CD4-positive, alpha-beta T cell treated with Interleukin-12 subunit alpha and Interleukin-12 subunit beta, for 1 hour (primary cell): Measurements from ENCODE around the gene KRTAP13-1.
A peak's percentile ranks its signal among the peaks of the same experiment; 100 is the strongest.

Experiments
- DNase-seq: peaks from one replicate; pipeline ENCODE4 v3.0.0-alpha.2; 2020

KRTAP13-1 gene, protein sequence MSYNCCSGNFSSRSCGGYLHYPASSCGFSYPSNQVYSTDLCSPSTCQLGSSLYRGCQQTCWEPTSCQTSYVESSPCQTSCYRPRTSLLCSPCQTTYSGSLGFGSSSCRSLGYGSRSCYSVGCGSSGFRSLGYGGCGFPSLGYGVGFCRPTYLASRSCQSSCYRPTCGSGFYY

DNA sequence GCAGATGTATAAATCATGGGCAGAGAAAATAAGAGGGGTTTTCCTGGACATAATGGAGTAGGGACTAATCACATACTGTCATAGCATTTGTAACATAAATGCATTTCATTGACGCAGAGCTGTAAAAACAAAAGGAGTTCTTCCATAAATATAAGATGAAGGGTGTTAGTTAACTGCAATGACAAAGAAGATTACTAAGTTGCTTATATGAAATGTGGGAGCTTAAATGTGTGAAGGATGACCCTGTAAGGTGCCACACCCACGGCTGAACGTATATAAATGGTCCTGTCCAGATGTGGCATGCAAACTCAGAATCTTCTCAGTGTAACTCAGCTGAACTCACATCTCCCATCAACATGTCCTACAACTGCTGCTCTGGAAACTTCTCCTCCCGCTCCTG, at the start of gene KRTAP13-1:
Gene KRTAP13-1, plus strand, starts transcription at position 301 of the 400 bp plus-strand sequence. Its CDS starts 56 bp downstream, at position 357.
- no peak for DNase-seq

DNA sequence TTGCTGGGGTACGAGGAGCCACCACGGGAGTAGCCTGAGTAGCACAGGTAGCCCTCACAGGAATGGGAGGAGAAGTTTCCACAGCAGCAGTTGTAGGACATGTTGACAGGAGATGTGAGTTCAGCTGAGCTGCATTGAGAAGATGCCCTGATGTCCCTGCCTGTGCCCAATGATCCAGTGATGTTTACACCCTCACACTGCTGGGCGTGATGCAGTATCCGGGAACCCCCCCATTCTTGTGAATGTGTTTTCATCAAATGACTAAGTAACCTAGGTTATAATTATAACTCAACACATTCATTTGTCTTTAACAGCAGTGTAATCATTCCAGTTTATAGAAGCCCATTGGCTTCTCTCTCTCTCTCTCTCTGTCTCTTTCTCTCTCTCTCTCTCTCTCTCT, 47.3 kb upstream of the KRTAP13-1 start, which contains the start of gene KRTAP23-1:
Gene KRTAP23-1, minus strand, starts transcription at position 101 of the 400 bp plus-strand sequence. Its CDS starts 0 bp downstream, at position 101.
- no peak for DNase-seq

DNA sequence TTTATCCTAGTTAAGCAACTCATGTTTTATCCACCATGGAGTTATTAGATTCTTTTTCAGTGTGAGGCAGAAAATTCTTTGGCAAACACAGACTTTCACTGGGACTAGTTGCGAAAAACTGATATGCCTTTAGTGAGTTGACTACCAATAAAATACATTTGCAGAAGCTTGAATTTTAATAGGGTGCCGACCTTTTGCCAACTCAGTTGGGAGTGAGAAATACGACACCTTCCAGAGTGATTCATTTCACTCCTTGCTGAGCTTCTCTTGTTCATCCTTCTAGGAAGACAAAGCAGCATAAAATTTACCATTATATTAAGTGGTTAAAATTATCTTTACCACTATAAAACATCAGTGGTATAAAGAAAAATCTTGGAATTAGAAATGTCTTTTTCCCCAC, 46.3 kb upstream of the KRTAP13-1 start:
- DNase-seq = no peak

DNA sequence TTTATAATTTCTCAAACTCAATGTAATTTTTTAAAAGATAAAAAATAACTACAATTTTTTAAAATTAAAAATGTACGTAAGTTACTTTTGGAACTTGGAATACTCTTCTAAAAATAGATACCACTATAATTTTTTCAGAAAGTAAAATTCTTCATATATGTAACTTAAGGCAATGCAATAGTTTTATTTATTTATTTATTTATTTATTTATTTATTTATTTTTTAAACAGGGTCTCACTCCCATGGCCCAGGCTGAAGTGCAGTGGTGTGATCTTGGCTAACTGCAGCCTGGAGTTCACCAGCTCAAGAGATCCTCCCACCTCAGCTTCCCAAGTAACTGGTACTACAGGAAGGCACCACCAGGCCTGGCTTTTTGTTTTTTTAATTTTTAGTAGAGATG, 44.3 kb upstream of the KRTAP13-1 start:
- no peak for DNase-seq

DNA sequence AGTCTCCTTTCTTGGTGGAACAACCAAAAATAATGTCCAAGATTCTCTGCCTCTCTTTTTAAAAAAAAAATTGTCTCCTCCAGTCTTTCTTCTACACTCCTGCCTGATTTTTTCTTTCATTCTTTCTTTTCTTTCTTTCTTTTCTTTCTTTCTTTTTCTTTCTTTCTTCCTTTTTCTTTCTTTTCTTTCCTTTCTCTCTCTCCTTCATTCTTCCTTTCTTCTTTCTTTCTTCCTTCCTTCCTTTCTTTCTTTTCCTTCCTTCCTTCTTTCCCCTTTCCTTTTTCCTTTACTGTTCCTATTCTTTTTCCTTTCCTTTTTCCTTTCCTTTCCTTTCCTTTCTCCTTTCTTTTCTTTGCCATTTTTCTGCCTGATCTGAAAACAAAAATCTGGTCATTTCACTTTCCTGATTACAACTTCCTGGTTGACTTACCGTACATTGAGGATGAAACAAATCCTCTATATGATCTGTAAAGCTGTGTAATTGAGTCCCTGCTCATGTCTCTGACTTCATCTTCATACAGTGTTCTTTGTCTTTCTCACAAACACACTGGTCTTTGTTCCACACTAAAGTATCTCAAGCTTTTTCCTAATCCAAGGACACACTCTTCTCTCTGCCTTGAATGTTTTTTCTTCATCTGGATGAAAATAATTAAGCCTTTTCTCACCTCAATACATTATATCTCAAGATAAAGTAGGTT, 41.4 kb upstream of the KRTAP13-1 start:
- no peak for DNase-seq

DNA sequence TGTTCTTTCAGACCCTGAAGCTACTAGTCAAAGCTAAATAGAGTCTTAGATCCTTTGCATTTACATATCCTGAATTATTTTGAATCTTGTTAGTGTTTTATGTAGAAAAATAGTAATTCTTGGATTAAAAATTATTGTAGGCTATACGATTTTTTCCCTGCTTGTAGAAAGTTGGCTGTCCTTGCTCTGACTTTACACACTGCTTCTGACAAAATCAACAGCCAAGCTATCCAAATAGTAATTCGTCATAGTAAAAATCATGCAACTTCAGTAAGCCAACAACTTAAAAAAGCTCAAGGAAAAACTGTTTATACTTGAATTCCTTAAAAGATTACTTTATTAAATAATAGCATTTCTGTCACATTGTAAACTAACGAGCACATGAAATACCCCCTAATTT, 39.9 kb upstream of the KRTAP13-1 start:
- no peak for DNase-seq

DNA sequence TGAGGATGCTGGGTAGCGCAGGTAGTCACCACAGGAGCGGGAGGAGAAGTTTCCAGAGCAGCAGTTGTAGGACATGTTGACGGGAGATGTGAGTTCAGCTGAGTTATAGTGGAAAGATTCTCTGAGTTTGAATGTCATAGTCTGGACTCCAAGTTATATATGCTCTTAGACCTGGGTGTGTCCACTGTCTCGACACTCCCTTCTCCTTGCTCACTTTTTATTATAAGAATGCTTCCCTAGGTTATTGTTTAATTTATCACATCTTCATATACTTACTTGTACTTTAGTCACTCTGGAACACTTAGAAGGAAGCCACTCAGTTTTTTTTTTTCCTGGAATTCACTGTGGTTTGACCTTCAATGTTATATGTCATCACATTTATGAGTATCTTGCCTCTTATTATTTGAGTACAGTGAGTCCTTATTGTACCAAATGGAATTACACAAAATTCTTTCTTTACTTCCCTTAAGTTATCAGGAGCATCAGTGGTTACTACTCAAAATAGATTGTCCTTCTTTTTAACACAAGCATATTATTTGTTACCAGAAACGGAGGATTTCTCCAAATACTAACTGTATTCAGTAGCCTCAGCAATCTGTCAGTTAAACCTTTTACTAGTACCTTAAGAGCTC, 23.6 kb upstream of the KRTAP13-1 start, which contains the start of gene KRTAP13-2:
Gene KRTAP13-2, minus strand, starts transcription at position 133 of the 632 bp plus-strand sequence. Its CDS starts 58 bp downstream, at position 75.
- DNase-seq = no peak

DNA sequence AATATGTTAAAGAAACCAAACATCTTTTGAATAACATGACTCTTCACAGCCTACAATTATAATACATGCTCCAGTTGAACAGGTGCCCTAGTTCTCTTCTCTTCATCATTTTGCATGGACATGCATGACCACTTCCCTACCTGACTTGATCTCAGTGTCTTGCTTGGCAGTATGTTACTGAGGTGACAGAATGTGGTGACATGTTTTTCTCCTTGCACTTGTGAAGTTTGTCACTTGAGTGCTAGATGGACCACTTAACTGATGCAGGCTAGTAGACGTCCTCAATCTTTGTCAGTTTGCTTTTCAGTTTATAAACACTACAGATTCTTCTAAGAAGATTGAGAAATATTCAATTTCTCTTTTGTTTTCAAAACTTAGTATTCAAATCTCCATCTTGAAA, 13.6 kb upstream of the KRTAP13-1 start:
- DNase-seq = no peak

DNA sequence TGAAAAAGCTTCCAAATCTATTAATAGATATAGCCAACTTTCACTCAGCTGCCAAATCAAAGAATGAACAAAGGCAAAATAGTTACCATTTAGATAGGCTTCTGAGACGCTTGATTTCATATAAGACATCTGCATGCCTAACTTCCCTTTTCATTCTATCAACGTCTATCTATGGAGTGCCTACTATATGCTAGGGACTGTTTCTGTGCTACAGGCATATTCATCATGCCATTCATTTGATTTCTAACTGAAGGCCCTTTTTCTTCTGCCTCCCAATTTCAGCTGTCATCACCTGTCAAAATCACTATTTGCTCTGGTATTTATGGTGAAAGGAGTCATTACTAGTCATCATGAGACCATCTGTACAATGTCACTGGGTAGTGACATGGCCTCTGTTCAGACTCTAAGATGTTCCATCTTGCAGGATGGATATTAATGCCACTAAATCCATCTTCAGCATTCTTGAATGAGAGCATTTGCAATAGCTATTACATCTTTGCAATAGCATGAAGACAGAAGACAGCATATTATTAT, 4.3 kb upstream of the KRTAP13-1 start:
- no peak for DNase-seq

DNA sequence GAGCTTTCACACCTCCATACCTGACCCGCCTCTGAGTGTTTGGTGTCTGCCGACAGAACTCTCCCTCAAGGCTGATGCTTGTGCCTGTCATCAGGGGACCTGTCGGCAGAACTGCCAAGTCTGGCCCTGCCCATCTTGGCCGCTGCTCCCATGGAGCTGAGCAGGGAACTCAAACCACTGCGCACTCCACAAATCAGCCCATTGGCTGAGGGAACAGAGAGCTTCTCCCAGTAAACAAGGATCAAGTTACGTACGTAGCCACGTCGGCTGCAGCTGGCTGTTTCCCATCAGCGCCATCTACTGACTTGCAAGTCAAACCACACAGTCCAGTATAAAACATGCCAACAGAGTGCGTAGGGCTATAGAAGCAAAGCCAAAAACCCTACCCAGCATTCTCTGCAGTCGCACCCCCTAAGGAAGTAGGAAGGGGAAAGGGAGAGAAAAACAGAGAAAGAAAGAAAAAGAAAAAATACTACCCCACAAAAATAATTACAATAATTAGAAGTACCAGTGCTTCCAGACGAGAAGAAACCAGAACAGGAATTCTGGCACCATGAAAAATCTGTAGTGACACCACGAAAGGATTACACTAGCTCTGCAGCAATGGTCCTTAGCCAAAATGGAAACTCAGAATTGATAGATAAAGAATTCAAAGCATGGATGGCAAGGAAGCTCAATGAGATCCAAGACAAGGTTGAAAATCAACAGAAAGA, 13.1 kb downstream of the KRTAP13-1 start:
- no peak for DNase-seq

DNA sequence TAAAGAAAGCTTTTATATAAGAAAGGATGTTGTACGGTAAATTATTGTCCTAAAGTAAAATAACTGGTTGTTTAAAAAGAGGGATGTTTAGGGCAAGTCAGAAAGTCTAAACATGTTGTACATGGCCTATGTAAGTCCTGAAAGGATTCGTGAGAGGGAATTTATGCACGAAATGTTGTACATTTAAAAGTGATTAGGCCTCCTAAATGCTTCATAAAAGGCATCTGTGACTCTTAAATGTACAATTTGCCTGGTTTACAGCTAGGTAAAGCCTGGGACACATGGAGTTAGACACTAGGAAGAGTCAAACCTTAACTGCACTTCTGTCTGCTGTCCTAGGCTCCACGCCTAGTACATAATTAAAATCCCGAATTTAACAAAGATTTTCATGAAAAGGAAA, 20.2 kb downstream of the KRTAP13-1 start:
- no peak for DNase-seq

DNA sequence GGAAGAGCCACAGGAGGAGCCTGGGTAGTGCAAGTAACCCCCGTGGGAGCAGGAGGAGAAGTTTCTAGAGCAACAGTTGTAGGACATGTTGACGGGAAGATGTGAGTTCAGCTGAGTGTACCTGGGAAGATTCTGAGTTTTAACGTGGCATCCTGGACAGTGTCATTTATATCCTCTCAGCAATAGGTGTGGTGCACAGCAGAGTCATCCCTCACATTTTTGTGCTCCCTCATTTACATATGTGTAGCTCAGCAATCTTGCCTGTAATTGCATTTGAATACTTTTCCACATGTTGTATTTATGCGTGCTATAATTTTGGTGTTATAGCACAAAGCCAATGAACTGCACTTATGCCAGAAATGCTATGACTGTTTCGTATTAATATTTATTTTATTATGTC, 30.0 kb downstream of the KRTAP13-1 start, which contains the start of gene KRTAP13-3:
Gene KRTAP13-3, minus strand, starts transcription at position 101 of the 400 bp plus-strand sequence. Its CDS starts 14 bp downstream, at position 87.
- DNase-seq = no peak

DNA sequence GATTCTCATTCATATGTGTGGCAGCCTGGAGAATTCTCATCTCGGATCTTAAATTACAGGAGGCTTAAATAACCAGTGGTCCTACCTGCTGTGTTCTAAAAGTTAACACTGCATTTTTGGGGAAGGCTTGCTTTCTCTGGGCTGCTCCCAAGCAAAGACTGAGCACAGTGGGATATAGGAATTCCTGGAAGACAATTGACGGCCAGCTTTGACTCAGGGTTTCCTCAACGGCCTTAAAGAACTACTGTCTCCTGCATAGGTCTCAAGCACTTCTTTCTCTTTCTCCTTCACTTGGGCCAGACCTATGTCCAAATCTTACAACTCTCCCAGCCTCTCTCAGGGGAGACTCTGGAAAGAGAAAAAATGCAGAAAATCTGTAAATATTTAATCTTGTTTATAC, 30.9 kb downstream of the KRTAP13-1 start:
- DNase-seq = no peak

DNA sequence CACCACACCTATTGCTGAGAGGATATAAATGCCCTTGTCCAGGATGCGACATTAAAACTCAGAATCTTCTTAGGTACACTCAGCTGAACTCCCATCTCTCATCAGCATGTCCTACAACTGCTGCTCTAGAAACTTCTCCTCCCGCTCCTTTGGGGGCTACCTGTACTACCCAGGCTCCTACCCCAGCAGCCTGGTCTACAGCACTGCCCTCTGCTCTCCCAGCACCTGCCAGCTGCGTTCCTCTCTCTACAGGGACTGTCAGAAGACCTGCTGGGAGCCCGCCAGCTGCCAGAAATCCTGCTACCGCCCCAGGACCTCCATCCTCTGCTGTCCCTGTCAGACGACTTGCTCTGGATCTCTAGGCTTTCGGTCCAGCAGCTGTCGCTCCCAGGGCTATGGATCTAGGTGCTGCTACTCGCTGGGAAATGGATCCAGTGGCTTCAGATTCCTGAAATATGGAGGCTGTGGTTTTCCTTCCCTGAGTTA, 34.4 kb downstream of the KRTAP13-1 start, which contains the start of gene KRTAP13-4:
Gene KRTAP13-4, plus strand, starts transcription at position 51 of the 486 bp plus-strand sequence. Its CDS starts 56 bp downstream, at position 107.
- no peak for DNase-seq

DNA sequence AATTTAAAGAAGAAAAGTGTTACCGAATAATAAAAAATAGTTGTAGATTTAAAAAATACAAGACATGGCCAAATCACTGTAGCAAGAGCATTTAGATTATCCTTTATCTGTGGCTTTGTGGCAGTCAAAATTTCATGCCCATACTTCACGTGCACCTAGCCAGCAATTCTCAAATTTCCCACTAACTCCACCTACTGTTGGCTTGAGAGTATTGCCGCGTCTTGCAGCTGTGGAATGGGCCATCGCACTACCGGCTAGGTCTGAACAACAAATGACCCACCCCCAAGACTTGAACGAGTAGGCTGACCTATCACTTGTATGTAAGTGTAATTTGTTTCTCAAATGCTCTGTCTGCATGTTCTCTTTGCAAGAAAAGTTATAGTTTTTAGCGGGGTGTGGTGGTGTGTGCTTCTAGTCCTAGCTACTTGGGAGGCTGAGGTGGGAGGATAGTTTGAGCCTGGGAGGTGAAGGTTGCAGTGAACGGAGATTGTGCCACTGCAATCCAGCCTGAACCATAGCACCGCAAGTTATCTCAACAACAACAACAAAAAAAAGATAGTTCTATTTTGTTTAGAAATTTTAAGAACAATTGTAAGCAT, 38.3 kb downstream of the KRTAP13-1 start:
- peak; percentile 2 for DNase-seq

DNA sequence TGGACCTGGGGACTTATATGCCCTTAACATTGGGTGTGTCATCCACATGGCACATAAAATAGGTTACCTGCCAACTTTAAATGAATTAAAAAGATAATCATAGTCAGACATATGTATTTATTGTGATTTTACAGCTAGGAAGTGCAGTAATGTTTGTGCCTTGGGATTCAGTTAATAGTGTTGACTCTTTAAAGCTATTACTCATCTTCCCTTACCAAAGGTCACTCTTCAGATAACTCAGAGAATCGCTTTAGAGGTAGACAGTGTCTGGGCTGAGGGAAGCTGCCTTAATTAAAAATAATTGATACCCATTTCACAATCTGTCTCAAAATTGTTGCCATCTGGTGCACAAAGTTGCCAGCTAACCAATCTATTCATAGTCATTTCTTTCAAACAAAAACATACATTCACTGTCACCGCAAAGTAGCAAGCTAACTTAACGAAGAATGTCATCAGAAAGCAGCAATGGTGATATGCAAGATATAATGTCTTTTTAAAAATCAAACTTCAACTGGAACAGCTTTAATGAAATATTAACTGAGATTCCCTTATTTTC, 41.3 kb downstream of the KRTAP13-1 start:
- no peak for DNase-seq

DNA sequence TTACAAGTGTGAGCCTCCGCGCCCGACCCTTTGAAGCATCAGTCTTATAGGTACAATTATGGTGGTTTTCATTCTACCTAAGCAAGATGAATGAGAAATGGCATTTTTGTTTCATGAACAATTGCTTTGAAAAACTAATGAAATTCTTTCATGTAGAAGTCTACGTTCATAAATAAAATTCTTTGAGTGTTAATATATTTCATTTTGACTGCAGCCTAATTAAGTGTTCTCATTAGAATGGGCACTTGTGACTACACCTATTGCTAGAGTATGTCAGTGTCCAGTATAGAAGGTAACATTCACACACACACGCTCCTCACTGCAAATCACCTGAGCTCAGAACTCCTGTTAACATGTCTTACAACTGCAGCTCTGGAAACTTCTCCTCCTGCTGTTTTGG, 44.1 kb downstream of the KRTAP13-1 start, which contains the start of gene KRTAP15-1:
Gene KRTAP15-1, plus strand, starts transcription at position 301 of the 400 bp plus-strand sequence. Its CDS starts 53 bp downstream, at position 354.
- no peak for DNase-seq

DNA sequence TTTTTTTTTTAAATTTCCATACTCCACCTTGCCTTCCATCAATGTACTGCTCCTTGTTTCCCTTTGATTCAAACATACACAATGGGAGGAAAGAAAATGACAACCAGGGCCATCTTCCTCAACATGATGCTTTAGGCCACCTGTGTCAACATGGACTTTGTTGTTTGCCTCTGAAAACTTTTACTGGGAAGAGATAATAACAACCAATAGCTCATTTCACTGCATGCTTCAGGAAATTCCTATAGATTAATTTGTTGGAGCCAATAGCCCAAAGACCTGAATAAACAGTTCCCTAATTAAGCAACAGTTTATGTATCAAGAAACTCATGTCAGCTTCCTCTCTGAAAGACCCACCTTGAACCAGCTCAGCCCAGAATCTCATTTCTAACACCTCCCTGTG, 47.4 kb downstream of the KRTAP13-1 start:
- no peak for DNase-seq

DNA sequence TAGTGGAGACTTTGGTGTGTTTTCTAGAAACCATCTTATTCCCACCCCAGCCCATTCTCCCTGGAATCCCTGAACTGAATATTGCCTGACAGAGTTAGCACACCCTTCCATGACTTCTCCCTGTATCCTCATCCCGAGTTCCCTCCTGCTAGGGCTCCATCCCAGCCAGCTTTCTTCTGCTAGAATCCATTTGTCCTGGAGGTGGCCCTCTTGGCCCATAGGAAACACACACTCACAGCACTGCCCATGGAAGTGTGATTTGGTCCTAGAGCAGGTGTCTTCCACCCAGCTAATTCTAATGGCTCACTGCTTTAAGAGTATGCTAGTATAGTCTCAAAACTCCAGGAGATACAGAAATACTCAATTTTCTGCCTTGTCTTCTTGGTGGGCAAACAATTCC, 48.4 kb downstream of the KRTAP13-1 start:
- no peak for DNase-seq
